Neutrophil (primary cell): Measurements from ENCODE around the gene MAP1LC3C.

Experiments
- H3K27ac ChIP-seq: fragments of 200-600 bp; sonication (generic); 2 replicates; pipeline ENCODE4 v1.5.1; 2016; ENCODE audit warnings: mild to moderate bottlenecking, moderate library complexity
- H3K27me3 ChIP-seq: fragments of 200-600 bp; sonication (generic); 2 replicates; pipeline ENCODE4 v1.6.0; 2016; ENCODE audit warnings: mild to moderate bottlenecking
- H3K36me3 ChIP-seq: fragments of 200-600 bp; sonication (generic); 2 replicates; pipeline ENCODE4 v1.5.1; 2017
- H3K4me1 ChIP-seq, 2 experiments: fragments of 200-600 bp in 1 of 2; sonication (generic) in 1 of 2; 1 replicate in 1 of 2; 2 replicates in 1 of 2; pipeline versions ENCODE4 v1.5.1 to v1.6.1; 2013 to 2016; ENCODE audit warnings: low read depth in 1 of 2, low read length in 1 of 2, mild to moderate bottlenecking in 1 of 2, moderate library complexity in 1 of 2; ENCODE audit not compliant: control insufficient read depth in 1 of 2, insufficient read depth in 1 of 2
- H3K4me3 ChIP-seq, 2 experiments: fragments of 200-600 bp in 1 of 2; sonication (generic) in 1 of 2; 1 replicate in 1 of 2; 2 replicates in 1 of 2; pipeline ENCODE4 v1.5.1; 2013 to 2016; ENCODE audit warnings: low read depth in 1 of 2, low read length in 1 of 2, mild to moderate bottlenecking in 1 of 2, moderate library complexity in 1 of 2
- H3K9me3 ChIP-seq: fragments of 200-600 bp; sonication (generic); 2 replicates; pipeline ENCODE4 v1.5.1; 2016
- TF ChIP-seq, protein P1 (sequence below): fragments of 200-600 bp; sonication (generic); IDR thresholded peaks from 2 replicates; pipeline ENCODE4 v1.5.1; 2016; ENCODE audit warnings: antibody characterized with exemption

MAP1LC3C gene

DNA sequence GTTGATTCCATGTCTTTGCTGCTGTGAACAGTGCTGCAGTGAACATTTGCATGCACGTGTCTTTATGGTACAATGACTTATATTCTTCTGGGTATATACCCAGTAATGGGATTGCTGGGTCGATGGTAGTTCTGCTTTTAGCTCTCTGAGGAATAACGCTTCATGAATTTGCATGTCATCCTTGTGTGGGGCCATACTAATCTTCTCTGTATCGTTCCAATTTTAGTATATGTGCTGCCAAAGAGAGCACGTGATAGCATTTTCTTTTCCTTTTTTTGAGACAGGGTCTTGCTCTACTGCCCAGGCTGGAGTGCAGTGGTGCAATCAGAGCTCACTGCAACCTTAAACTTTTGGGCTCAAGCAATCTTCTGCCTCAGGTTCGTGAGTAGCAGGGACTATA lies 24.9 kb upstream of the MAP1LC3C start:
- no peaks in the 10 kb centered on the region for H3K9me3 ChIP-seq
- H3K4me1 ChIP-seq = no peaks in the 10 kb centered on the region
- no peaks in the 10 kb centered on the region for H3K27me3 ChIP-seq
- no peaks in the 10 kb centered on the region for H3K36me3 ChIP-seq
- TF ChIP-seq, protein P1, sequence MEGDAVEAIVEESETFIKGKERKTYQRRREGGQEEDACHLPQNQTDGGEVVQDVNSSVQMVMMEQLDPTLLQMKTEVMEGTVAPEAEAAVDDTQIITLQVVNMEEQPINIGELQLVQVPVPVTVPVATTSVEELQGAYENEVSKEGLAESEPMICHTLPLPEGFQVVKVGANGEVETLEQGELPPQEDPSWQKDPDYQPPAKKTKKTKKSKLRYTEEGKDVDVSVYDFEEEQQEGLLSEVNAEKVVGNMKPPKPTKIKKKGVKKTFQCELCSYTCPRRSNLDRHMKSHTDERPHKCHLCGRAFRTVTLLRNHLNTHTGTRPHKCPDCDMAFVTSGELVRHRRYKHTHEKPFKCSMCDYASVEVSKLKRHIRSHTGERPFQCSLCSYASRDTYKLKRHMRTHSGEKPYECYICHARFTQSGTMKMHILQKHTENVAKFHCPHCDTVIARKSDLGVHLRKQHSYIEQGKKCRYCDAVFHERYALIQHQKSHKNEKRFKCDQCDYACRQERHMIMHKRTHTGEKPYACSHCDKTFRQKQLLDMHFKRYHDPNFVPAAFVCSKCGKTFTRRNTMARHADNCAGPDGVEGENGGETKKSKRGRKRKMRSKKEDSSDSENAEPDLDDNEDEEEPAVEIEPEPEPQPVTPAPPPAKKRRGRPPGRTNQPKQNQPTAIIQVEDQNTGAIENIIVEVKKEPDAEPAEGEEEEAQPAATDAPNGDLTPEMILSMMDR = no peak
- no peak overlapping the region for H3K4me3 ChIP-seq
- no peak overlapping the region for H3K27ac ChIP-seq

DNA sequence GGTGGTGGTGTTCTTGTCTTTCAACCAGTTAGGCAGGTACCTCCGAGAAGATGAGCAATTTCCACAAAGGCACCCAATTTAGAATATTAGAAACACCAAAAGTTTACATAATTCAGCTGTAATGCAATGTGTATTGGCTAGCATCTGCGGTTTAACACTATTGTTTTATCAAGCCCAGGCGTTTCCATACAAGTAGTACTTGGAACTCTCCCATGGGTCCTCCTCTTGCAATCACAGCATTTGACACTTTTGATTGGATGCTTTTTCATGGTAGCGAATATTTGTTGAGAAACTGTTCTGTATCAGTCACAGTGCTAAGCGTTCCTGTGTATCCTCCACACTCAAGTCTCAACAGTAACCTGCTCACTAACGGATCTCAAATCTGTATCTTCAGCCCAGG lies 20.1 kb upstream of the MAP1LC3C start:
- Histone ChIP-seq H3K9me3 (no peaks in the 10 kb centered on the region), H3K4me1 (no peaks in the 10 kb centered on the region), H3K4me3 (no peak overlapping the region), H3K36me3 (no peaks in the 10 kb centered on the region), H3K27me3 (no peaks in the 10 kb centered on the region), H3K27ac (no peak overlapping the region)
- TF ChIP-seq, protein P1 = no peak

DNA sequence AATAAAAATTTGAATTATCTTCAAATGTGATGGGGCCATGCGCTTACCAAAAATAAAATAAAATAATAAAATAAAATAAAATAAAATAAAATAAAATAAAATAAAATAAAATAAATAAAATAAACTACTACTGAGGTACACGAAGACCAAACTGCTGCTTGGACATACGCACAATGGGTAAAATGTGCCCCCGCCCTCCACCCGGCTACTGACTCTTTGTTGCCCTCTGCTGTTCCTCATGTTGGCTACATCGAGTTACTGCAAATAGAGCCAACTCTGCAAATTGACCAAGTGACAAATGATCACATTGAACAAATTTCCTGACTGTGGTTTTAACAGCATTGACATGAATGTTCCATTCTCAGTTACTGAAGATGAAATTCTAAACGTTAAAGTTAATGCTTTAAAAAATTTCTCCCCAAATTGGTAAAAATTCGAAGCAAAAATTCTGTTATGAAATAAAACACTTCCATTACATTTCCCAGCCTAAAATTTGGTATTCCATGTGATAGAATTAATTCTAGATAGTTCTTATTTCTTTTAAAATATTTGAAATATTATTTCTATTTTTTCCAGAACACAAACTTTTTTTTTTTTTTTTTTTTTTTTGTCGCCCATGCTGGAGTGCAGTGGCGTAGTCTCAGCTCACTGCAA lies 18.8 kb upstream of the MAP1LC3C start:
- Histone ChIP-seq H3K27me3 (no peaks in the 10 kb centered on the region), H3K4me1 (no peaks in the 10 kb centered on the region), H3K4me3 (no peak overlapping the region), H3K27ac (no peak overlapping the region), H3K9me3 (no peaks in the 10 kb centered on the region), H3K36me3 (no peaks in the 10 kb centered on the region)
- TF ChIP-seq, protein P1 = no peak

DNA sequence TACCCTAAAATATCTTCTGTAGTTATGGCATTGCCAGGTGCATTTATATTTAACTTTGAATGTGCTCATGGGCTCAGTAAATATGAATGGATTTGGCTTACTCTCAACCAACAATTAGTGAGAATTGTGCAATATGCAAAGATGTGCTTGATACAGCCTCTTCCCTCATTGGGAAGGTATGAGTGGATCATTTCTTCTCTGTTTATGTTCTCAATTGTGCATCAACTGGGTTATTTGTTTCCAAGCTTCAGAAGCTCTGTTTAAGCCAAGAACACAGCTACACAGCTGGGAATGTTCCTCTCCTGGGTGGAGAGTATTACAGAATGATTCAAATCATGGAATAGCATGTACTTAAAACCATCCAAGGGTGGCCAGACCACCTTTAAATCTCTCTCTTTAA lies 17.6 kb upstream of the MAP1LC3C start:
- no peaks in the 10 kb centered on the region for H3K9me3 ChIP-seq
- H3K36me3 ChIP-seq = no peaks in the 10 kb centered on the region
- TF ChIP-seq, protein P1 = no peak
- H3K4me3 ChIP-seq = no peak overlapping the region
- no peaks in the 10 kb centered on the region for H3K27me3 ChIP-seq
- no peak overlapping the region for H3K27ac ChIP-seq
- H3K4me1 ChIP-seq = no peaks in the 10 kb centered on the region

DNA sequence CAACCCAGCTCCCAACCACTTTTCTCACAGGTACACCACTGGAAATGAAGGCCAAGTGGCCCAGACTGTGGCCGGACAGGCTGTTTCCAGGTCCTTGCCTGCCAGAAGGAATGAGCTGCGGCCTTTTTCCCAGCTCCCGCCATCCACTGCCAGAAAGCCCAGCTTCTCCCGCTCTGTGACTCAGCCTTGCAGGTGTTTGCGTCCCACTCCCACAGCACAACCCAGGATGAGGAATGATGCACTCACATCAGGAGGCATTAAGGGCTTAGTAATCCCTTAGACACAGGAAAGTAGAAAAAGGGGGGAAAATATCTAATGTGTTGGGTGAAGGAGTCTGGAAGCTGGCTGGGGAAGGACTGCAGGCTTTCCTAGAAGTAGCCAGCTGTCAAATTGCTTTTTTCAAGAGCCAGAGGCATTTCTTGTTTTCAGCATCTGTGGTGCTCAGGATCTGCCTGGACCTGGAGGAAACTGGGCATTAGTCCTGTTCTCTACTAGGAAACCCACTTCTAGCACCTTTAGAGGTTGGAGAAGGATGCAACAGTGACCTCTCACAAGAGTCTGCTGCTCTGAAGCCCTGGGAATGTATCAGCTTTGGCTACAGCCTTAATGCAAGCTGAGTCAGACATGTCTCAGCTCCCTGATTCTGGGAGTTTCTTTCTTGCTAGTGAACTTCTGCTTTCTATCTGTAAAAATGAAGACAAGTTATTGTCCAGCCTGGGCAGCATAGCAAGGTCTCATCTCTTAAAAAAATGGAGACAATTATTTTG lies 13.2 kb upstream of the MAP1LC3C start:
- H3K4me3 ChIP-seq = no peak overlapping the region
- no peaks in the 10 kb centered on the region for H3K9me3 ChIP-seq
- TF ChIP-seq, protein P1 = no peak
- H3K27me3 ChIP-seq = no peaks in the 10 kb centered on the region
- H3K36me3 ChIP-seq = no peaks in the 10 kb centered on the region
- no peaks in the 10 kb centered on the region for H3K4me1 ChIP-seq
- H3K27ac ChIP-seq = no peak overlapping the region
